Breast epithelium (tissue), 3 donors: Measurements from ENCODE around the gene CABLES1.

ENCODE experiments used
- POLR2A ChIP-seq: fragments of 450-650 bp; IDR thresholded peaks from one replicate; pipeline ENCODE4 v1.6.1; 2016; ENCODE audit warnings: antibody characterized with exemption, mild to moderate bottlenecking, moderate library complexity
- TF ChIP-seq, protein P1 (sequence below), 3 donors: fragments of 450-650 bp; IDR thresholded peaks; one replicate each; pipeline ENCODE4 v1.5.1; 2016 to 2017; ENCODE audit warnings: antibody characterized with exemption in 3 of 3, mild to moderate bottlenecking in 3 of 3, moderate library complexity in 3 of 3

DNA sequence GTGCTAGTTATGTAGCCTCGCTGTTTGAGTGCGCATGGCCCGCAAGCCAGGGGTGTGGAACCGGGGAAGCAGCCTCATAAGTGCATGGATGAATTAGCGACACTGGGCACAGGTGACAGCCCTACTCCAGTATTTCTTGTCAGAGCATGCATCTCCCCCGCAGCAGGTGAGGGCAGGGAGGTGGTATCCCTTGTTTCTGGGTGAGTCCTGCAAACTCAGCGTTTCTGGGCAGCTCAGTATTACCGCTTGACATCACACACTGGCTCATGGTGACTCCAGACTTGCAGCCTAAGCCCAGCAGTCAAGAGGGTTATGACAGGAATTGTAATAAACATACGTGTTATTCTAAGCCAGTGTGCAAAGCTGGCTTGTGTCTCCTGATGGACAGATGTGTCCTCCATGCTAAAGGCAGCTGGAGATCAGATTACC, 2.5 kb downstream of the CABLES1 start:
- TF ChIP-seq, protein P1, sequence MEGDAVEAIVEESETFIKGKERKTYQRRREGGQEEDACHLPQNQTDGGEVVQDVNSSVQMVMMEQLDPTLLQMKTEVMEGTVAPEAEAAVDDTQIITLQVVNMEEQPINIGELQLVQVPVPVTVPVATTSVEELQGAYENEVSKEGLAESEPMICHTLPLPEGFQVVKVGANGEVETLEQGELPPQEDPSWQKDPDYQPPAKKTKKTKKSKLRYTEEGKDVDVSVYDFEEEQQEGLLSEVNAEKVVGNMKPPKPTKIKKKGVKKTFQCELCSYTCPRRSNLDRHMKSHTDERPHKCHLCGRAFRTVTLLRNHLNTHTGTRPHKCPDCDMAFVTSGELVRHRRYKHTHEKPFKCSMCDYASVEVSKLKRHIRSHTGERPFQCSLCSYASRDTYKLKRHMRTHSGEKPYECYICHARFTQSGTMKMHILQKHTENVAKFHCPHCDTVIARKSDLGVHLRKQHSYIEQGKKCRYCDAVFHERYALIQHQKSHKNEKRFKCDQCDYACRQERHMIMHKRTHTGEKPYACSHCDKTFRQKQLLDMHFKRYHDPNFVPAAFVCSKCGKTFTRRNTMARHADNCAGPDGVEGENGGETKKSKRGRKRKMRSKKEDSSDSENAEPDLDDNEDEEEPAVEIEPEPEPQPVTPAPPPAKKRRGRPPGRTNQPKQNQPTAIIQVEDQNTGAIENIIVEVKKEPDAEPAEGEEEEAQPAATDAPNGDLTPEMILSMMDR (IDR thresholded peaks at IDR 0.05) = no peak
- TF ChIP-seq POLR2A = no peak
